GM12864 (cell line): Measurements from ENCODE around the gene CASR.

ENCODE experiments used
- DNase-seq: peaks from one replicate; pipeline ENCODE4 v3.0.0-alpha.2; 2011; ENCODE audit warnings: low read depth
- H3K4me3 ChIP-seq: 2 replicates; pipeline ENCODE4 v1.5.1; 2011; ENCODE audit warnings: mild to moderate bottlenecking, low read depth, low read length, control low read depth
- TF ChIP-seq, protein P1 (sequence below): IDR thresholded peaks from 2 replicates; pipeline ENCODE4 v1.5.1; 2011; ENCODE audit warnings: low read depth, mild to moderate bottlenecking, moderate library complexity, low read length, control low read depth, inconsistent platforms; ENCODE audit errors: missing control alignments

Gene CASR

DNA sequence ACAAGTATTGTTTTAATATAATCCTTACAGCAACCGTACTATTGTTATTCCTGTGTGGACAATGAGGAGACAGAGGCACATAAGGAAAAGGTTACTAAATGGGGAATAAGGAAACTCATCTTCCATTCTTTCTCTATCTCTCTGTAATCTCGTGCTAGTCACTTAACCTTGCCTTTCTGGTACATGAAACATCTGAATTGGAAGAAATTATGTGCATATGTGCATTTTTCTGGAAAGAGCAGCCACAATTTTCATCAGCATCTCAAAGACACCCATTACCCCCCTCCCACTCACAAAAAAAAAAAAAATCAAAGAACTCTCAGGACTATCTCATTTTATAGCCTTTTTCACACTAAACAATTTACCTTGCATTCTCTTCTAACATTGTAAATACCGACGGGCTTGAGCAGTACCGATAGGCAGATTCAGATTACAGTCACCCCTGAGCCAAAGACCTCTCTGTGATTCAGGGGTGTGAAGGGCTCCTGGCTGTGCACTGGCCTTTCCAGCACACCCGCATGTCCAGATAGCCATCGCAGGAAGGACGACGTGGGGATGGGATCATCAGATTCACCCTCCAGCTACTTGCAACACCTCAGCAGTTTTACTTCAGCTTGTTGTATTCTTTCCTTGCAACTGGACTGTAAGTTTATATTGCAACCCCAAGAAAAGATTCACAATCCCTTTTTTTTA, 48.1 kb downstream of the CASR start:
- no peak overlapping the region for H3K4me3 ChIP-seq
- TF ChIP-seq, protein P1, sequence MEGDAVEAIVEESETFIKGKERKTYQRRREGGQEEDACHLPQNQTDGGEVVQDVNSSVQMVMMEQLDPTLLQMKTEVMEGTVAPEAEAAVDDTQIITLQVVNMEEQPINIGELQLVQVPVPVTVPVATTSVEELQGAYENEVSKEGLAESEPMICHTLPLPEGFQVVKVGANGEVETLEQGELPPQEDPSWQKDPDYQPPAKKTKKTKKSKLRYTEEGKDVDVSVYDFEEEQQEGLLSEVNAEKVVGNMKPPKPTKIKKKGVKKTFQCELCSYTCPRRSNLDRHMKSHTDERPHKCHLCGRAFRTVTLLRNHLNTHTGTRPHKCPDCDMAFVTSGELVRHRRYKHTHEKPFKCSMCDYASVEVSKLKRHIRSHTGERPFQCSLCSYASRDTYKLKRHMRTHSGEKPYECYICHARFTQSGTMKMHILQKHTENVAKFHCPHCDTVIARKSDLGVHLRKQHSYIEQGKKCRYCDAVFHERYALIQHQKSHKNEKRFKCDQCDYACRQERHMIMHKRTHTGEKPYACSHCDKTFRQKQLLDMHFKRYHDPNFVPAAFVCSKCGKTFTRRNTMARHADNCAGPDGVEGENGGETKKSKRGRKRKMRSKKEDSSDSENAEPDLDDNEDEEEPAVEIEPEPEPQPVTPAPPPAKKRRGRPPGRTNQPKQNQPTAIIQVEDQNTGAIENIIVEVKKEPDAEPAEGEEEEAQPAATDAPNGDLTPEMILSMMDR: no peak
- no peak for DNase-seq

DNA sequence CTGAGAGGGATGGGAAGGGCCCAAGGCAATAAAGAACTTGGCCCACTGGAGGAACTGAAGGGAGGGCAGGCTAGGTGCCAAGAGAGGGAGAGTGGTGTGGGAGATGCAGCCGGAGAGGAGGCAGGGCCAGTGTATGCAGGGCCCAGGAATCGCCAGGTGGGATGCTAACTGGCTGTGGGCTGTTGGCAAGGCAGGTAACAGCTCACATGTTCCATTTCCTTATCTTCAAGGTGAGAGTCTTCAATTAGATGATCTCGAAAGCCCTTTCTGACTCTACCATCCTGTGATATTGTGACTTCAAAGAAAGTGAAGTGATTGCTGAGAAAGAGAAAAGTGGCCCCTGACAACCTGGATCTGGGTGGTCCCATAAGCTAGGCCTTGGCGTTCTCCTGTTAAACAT, 49.0 kb downstream of the CASR start:
- TF ChIP-seq, protein P1: no peak
- DNase-seq: no peak
- no peak overlapping the region for H3K4me3 ChIP-seq

DNA sequence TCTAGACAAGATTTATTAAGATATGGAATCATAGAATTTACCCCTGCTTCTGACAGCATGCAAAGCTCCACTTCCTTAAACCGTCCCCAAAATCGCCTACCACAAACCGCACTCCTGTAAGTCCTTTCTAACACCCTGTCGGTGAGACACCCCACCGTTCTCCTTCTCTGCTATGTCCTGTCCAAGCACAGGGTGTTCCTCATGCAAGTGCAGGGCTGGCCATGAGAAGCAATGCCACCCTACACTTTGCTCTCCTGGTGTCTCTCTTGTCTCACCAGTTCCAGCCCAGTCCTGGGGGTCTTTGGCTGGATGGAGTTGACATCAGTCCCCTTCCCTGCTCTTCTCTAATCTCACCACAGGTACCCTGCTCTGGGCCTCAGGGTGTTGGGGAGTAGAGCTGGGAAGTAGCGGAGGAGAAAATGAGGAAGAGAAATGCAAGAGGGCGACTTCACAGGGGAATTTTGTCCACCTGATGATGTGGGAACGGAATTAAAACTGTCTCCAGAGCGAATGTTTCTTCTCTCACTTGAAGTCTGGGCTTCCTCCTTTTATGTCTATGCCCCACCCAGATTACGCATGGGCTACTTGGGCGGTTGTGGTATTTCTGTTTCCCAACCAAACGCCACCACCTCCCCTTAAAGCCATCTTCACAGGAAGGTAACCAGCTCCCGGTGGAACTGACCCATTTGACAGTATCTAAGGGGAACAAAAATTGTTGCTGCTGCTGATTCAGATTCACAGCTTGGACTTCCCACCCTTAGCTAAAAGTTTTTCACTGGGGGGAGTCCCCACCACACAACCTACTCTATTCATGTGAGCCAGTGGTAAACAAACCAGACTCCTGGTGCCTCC, 49.9 kb downstream of the CASR start:
- H3K4me3 ChIP-seq: no peak overlapping the region; the same call in 1 of the 2 replicates
- TF ChIP-seq, protein P1: no peak
- peak; percentile 69 for DNase-seq

DNA sequence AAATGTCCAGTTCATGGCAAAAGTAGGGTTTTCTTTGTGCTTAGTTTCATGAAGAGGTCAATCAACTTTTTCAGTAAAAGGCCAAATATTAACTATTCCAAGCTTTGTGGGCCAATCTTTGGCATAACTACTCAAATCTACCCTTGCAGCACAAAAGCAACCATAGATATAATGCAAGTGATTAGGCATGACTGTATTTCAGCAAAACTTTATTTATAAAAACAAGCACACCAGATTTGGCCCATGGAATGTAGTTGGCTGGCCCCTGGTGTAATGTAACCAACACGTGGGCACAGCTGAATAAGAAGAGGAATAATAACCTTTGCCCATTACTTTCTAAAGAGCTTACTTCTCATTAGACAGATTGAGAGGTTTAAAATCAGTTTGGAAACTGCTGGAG, 50.6 kb downstream of the CASR start:
- TF ChIP-seq, protein P1: no peak
- H3K4me3 ChIP-seq: no peak overlapping the region
- DNase-seq: no peak

DNA sequence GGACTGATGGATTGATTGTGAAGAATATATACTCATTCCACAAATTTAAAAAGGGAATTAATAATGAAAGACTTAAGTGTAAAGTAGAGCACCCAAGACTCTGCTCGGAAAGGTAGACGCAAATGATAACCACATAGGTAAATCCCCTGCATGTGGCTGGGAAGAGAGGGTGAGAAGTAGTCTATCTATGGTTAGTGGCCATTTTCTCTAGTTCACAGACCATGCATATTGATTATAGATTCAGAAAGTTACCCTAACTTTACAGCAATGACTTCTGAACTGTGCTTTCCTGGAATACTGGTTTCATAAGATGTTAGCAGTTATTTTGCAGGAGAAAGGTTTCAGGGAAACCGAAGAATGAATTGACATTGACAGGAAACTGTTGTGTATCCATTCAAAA, 51.7 kb downstream of the CASR start:
- no peak for DNase-seq
- H3K4me3 ChIP-seq: no peak overlapping the region
- TF ChIP-seq, protein P1: no peak

DNA sequence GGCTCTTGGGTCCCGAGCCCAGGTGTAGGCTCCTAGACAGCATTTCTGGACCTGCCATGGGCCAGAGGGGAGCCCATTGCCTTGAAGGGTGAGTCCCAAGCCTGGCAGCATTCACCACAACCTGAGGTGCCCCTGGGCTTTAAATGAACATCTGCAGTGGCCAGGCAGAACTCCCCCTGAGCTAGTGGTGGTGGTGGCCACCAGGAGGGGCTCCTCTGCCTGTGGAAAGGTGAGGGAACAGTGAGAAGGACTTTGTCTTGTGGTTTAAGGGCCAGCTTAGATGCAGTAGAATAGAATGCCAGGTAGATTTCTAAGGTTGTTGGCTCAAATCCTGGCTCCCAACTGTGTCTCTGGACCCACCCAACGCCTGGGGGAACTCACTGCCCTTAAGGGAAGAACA, 55.6 kb downstream of the CASR start:
- DNase-seq: no peak
- TF ChIP-seq, protein P1: no peak
- no peak overlapping the region for H3K4me3 ChIP-seq
